ENCODE results near the gene ANKRD31.

DNA sequence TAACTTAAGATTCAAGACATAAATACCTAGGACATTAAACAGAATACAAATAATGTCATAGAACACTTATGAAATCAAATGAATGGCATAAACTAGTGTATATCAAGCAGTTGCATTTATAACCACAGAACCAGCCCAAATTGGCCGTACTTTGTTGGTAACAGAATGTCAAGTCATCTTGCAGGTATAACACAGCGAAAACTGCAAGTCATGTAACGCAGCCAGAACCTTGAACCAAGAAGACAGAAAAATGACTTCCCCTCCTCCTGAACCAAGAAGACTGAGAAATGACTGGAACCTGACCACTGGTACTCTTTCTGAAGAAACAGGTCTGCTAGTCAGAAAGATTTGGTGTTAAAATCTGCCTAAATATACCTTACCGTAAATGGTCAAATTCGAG, 38.9 kb downstream of the ANKRD31 start:
- TF ChIP-seq, protein P1, sequence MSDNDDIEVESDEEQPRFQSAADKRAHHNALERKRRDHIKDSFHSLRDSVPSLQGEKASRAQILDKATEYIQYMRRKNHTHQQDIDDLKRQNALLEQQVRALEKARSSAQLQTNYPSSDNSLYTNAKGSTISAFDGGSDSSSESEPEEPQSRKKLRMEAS (CRISPR knock-in tag; IDR thresholded peaks at IDR 0.05) = no peak
- TF ChIP-seq, protein P2, sequence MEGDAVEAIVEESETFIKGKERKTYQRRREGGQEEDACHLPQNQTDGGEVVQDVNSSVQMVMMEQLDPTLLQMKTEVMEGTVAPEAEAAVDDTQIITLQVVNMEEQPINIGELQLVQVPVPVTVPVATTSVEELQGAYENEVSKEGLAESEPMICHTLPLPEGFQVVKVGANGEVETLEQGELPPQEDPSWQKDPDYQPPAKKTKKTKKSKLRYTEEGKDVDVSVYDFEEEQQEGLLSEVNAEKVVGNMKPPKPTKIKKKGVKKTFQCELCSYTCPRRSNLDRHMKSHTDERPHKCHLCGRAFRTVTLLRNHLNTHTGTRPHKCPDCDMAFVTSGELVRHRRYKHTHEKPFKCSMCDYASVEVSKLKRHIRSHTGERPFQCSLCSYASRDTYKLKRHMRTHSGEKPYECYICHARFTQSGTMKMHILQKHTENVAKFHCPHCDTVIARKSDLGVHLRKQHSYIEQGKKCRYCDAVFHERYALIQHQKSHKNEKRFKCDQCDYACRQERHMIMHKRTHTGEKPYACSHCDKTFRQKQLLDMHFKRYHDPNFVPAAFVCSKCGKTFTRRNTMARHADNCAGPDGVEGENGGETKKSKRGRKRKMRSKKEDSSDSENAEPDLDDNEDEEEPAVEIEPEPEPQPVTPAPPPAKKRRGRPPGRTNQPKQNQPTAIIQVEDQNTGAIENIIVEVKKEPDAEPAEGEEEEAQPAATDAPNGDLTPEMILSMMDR (IDR thresholded peaks at IDR 0.05) = no peak
- TF ChIP-seq, protein P3, sequence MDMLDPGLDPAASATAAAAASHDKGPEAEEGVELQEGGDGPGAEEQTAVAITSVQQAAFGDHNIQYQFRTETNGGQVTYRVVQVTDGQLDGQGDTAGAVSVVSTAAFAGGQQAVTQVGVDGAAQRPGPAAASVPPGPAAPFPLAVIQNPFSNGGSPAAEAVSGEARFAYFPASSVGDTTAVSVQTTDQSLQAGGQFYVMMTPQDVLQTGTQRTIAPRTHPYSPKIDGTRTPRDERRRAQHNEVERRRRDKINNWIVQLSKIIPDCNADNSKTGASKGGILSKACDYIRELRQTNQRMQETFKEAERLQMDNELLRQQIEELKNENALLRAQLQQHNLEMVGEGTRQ (CRISPR knock-in tag; IDR thresholded peaks at IDR 0.05) = no peak
- TF ChIP-seq, protein P4, sequence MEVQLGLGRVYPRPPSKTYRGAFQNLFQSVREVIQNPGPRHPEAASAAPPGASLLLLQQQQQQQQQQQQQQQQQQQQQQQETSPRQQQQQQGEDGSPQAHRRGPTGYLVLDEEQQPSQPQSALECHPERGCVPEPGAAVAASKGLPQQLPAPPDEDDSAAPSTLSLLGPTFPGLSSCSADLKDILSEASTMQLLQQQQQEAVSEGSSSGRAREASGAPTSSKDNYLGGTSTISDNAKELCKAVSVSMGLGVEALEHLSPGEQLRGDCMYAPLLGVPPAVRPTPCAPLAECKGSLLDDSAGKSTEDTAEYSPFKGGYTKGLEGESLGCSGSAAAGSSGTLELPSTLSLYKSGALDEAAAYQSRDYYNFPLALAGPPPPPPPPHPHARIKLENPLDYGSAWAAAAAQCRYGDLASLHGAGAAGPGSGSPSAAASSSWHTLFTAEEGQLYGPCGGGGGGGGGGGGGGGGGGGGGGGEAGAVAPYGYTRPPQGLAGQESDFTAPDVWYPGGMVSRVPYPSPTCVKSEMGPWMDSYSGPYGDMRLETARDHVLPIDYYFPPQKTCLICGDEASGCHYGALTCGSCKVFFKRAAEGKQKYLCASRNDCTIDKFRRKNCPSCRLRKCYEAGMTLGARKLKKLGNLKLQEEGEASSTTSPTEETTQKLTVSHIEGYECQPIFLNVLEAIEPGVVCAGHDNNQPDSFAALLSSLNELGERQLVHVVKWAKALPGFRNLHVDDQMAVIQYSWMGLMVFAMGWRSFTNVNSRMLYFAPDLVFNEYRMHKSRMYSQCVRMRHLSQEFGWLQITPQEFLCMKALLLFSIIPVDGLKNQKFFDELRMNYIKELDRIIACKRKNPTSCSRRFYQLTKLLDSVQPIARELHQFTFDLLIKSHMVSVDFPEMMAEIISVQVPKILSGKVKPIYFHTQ (CRISPR knock-in tag; IDR thresholded peaks at IDR 0.05) = no peak
- TF ChIP-seq GRHL2 (CRISPR knock-in tag; IDR thresholded peaks at IDR 0.05; ENCODE audit: insufficient replicate concordance, severe bottlenecking) = no peak

Measured in WTC11 (cell line).